Hepatocyte (in vitro differentiated cells): ENCODE results near the gene ABCA3.

Experiments
- EZH2 ChIP-seq: fragments of 200-600 bp; sonication (generic); IDR thresholded peaks from 2 replicates; pipeline ENCODE4 v1.6.1; 2016; ENCODE audit warnings: antibody characterized with exemption, mild to moderate bottlenecking, borderline replicate concordance
- TF ChIP-seq, protein P1 (sequence below): fragments of 200-600 bp; sonication (generic); IDR thresholded peaks from 2 replicates; pipeline ENCODE4 v1.5.1; 2016; ENCODE audit warnings: antibody characterized with exemption, mild to moderate bottlenecking; ENCODE audit not compliant: poor library complexity

GRCh38 chr16:2280981-2281542, 59.5 kb downstream of the ABCA3 start:
- TF ChIP-seq, protein P1, sequence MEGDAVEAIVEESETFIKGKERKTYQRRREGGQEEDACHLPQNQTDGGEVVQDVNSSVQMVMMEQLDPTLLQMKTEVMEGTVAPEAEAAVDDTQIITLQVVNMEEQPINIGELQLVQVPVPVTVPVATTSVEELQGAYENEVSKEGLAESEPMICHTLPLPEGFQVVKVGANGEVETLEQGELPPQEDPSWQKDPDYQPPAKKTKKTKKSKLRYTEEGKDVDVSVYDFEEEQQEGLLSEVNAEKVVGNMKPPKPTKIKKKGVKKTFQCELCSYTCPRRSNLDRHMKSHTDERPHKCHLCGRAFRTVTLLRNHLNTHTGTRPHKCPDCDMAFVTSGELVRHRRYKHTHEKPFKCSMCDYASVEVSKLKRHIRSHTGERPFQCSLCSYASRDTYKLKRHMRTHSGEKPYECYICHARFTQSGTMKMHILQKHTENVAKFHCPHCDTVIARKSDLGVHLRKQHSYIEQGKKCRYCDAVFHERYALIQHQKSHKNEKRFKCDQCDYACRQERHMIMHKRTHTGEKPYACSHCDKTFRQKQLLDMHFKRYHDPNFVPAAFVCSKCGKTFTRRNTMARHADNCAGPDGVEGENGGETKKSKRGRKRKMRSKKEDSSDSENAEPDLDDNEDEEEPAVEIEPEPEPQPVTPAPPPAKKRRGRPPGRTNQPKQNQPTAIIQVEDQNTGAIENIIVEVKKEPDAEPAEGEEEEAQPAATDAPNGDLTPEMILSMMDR: no peak
- TF ChIP-seq EZH2: no peak
